DND-41 (cell line): ENCODE measurements around the gene INAFM2.
A peak's percentile ranks its signal among the peaks of the same experiment; 100 is the strongest.

Experiments
- ATAC-seq: fragments of 200-7000 bp; cut with Tn5 transposase; 3 replicates; pipeline ENCODE4 v1.9.1; 2021; ENCODE audit warnings: low read depth; ENCODE audit not compliant: insufficient read depth
- DNase-seq: peaks from one replicate; pipeline ENCODE4 v3.0.0-alpha.2; 2020
- H2AFZ ChIP-seq: 2 replicates; pipeline ENCODE4 v1.6.0; 2012; ENCODE audit warnings: low read depth, low read length
- H3K27ac ChIP-seq: 2 replicates; pipeline ENCODE4 v1.5.1; 2012; ENCODE audit warnings: low read length, inconsistent platforms
- H3K27me3 ChIP-seq: fragments of 200-600 bp; sonication (generic); 2 replicates; pipeline ENCODE4 v1.6.0; 2012; ENCODE audit warnings: low read length, mild to moderate bottlenecking, inconsistent platforms; ENCODE audit not compliant: insufficient read depth, poor library complexity
- H3K36me3 ChIP-seq: 2 replicates; pipeline ENCODE4 v1.5.1; 2012; ENCODE audit warnings: low read length, inconsistent platforms; ENCODE audit not compliant: insufficient read depth
- H3K4me1 ChIP-seq: 2 replicates; pipeline ENCODE4 v1.5.1; 2012; ENCODE audit warnings: mild to moderate bottlenecking, low read length; ENCODE audit not compliant: insufficient read depth
- H3K4me2 ChIP-seq: 2 replicates; pipeline ENCODE4 v1.6.0; 2012; ENCODE audit warnings: mild to moderate bottlenecking, moderate library complexity, low read length, inconsistent platforms; ENCODE audit not compliant: insufficient read depth
- H3K4me3 ChIP-seq, 2 experiments: fragments of 200-600 bp in 1 of 2; shearing (Covaris generic) in 1 of 2; 2 replicates each; pipeline ENCODE4 v1.5.1; 2012 to 2016; ENCODE audit warnings: inconsistent platforms in 2 of 2, low read length in 2 of 2, mild to moderate bottlenecking in 2 of 2, low read depth in 1 of 2, moderate library complexity in 1 of 2
- H3K79me2 ChIP-seq: 2 replicates; pipeline ENCODE4 v1.6.0; 2012; ENCODE audit warnings: low read length, inconsistent platforms; ENCODE audit not compliant: insufficient read depth
- H3K9ac ChIP-seq: 2 replicates; pipeline ENCODE4 v1.6.0; 2012; ENCODE audit warnings: low read depth, mild to moderate bottlenecking, inconsistent platforms, low read length, moderate library complexity
- H3K9me3 ChIP-seq: 2 replicates; pipeline ENCODE4 v1.5.1; 2012; ENCODE audit warnings: low read length, moderate library complexity, mild to moderate bottlenecking, inconsistent platforms; ENCODE audit not compliant: insufficient read depth, severe bottlenecking
- H4K20me1 ChIP-seq: 2 replicates; pipeline ENCODE4 v1.6.0; 2012; ENCODE audit warnings: low read length; ENCODE audit not compliant: insufficient read depth
- CTCF ChIP-seq: IDR thresholded peaks from 2 replicates; pipeline ENCODE4 v1.5.1; 2012; ENCODE audit warnings: borderline replicate concordance, low read length, moderate library complexity, mild to moderate bottlenecking; ENCODE audit not compliant: poor library complexity, severe bottlenecking; ENCODE audit errors: extremely low read depth
- EZH2 ChIP-seq: IDR thresholded peaks from 3 replicates; pipeline ENCODE4 v1.6.1; 2012; ENCODE audit warnings: borderline replicate concordance, low read depth, mild to moderate bottlenecking, moderate library complexity, low read length, inconsistent platforms; ENCODE audit not compliant: severe bottlenecking

INAFM2 gene

DNA sequence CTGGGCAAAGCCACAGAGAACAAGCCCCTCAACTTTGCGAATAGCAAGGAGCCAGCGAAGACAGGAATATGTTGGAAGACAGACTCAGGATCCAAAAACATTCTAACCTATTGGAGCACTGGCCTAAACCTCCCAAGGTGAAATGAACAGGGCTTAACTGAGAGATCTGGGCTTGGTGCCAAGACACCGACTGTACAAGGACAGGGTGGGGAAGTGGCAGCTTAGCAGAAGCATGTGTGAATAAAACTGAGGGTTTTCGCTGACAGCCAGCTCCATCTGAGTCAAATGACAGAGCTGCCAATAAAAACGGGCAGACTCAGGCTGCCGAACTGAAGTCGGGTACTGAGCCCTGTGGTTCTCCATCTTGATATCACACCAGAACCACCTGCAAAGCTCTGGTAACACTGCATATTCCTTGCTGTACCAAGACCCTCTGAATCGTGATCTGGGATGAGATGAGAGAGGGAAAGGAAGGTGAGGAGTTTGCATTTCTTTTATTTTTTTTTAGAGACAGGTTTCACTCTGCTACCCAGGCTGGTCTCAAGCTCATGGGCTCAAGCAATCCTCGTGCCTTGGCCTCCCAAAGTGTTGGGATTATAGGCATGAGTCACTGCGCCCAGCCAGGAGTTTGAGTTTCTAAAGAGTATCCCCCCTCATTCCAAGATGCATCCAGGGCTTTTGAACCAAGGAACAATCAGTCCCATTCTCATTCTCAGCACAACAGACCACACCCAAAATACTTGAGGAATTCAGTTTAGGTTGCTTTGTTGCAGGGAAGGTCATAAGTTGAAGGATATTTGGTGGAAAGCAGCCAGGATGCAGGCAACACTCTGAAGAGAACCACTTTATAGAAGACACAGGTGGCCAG is 9.7 kb upstream of the INAFM2 start:
- DNase-seq (peak; percentile 62), ATAC-seq (peak; percentile 74)
- peaks cover 8% of the 10 kb centered on the region for H3K27me3 ChIP-seq
- 0 out of 2 replicates have a peak overlapping the region, but pooled peaks have one; percentile 13 for H3K27ac ChIP-seq
- peak overlapping the region; percentile 30 for H2AFZ ChIP-seq
- H3K4me2 ChIP-seq, result peak overlapping the region; percentile 50
- 0 out of 4 replicates have a peak overlapping the region, but pooled peaks of 1 of the 2 experiments have one; percentile 18 for H3K4me3 ChIP-seq
- TF ChIP-seq EZH2 (no peak), CTCF (no peak)
- no peak overlapping the region for H3K9ac ChIP-seq
- H3K79me2 ChIP-seq, result no peaks in the 10 kb centered on the region
- no peaks in the 10 kb centered on the region for H3K9me3 ChIP-seq
- H3K36me3 ChIP-seq, result no peaks in the 10 kb centered on the region
- no peaks in the 10 kb centered on the region for H4K20me1 ChIP-seq
- H3K4me1 ChIP-seq, result peaks cover 14% of the 10 kb centered on the region

DNA sequence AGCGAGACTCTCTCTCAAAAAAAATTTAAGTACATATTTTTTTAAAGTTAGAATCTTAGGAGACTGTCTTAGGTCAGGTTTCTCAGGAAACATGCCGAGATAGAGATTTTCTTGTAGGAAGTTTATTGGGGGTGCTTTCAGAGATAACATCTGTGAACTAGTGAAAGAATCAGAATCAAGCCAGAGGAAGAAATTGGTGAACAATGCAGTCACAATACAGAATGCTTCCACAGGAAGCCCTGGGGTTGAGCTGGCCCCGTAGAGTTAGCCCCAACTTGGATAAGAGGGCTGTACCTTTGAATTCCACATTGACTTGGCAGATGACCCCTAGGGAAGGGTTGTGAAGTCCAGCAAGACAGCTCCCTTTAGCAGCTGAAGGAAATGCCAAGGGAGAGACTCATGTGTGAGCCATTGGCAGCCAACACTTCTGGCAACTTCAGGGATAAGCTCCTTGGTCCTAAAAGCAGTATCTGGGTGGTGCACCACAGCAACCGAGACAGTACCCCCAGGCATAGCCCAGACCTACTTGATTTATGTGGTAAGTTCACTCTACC is 8.7 kb upstream of the INAFM2 start:
- no peaks in the 10 kb centered on the region for H3K36me3 ChIP-seq
- no peak overlapping the region for H3K4me2 ChIP-seq
- no peaks in the 10 kb centered on the region for H3K9me3 ChIP-seq
- H2AFZ ChIP-seq, result no peak overlapping the region
- H3K27ac ChIP-seq, result no peak overlapping the region
- DNase-seq (no peak), ATAC-seq (no peak)
- H3K79me2 ChIP-seq, result no peaks in the 10 kb centered on the region
- peaks cover 8% of the 10 kb centered on the region for H3K27me3 ChIP-seq
- H3K9ac ChIP-seq, result no peak overlapping the region
- H3K4me3 ChIP-seq, result no peak overlapping the region
- no peak for TF ChIP-seq CTCF
- TF ChIP-seq EZH2, result no peak
- no peaks in the 10 kb centered on the region for H4K20me1 ChIP-seq
- H3K4me1 ChIP-seq, result peaks cover 11% of the 10 kb centered on the region

GRCh38 chr15:40316931-40317330 is 6.6 kb upstream of the INAFM2 start:
- no peaks in the 10 kb centered on the region for H3K36me3 ChIP-seq
- H3K9me3 ChIP-seq, result no peaks in the 10 kb centered on the region
- ATAC-seq (no peak), DNase-seq (no peak)
- no peak overlapping the region for H3K4me3 ChIP-seq
- peaks cover 14% of the 10 kb centered on the region for H3K4me1 ChIP-seq
- TF ChIP-seq EZH2 (no peak), CTCF (no peak)
- H3K79me2 ChIP-seq, result no peaks in the 10 kb centered on the region
- peaks cover 8% of the 10 kb centered on the region for H3K27me3 ChIP-seq
- H2AFZ ChIP-seq, result no peak overlapping the region
- H3K27ac ChIP-seq, result no peak overlapping the region
- H3K4me2 ChIP-seq, result no peak overlapping the region
- H3K9ac ChIP-seq, result no peak overlapping the region
- no peaks in the 10 kb centered on the region for H4K20me1 ChIP-seq
